Measurements from ENCODE around the gene PBXIP1.
"Not testable (repeated sequence)": the region's sequence is repeated elsewhere in the genome, so short reads cannot be mapped to it uniquely, and the experiment has no call there.

PBXIP1 gene

DNA sequence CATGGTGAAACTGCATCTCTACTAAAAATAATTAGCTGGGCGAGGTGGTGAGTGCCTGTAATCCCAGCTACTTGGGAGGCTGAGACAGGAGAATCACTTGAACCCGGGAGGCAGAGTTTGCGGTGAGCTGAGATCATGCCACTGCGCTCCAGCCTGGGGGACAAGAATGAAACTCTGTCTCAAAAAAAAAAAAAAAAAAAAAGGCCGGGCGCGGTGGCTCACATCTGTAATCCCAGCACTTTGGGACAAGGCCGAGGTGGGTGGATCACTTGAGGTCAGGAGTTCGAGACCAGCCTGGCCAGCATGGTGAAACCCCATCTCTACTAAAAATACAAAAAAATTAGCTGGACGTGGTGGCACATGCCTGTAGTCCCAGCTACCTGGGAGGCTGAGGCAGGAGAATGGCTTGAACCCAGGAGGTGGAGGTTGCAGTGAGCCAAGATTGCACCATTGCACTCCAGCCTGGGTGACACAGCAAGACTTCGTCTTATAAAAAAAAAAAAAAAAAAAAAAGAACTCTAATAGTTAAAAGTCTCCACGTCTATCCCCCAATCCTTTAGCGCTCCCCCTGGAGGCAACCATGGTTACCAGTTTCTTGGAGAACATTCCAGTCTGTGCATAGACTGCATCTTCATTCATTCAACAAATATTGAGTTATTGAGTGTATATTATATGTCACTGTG, 39.5 kb upstream of the PBXIP1 start:
- in situ Hi-C loops (cut with HindIII; ENCODE audit: low sequenced_read_pairs): not testable (repeated sequence)

DNA sequence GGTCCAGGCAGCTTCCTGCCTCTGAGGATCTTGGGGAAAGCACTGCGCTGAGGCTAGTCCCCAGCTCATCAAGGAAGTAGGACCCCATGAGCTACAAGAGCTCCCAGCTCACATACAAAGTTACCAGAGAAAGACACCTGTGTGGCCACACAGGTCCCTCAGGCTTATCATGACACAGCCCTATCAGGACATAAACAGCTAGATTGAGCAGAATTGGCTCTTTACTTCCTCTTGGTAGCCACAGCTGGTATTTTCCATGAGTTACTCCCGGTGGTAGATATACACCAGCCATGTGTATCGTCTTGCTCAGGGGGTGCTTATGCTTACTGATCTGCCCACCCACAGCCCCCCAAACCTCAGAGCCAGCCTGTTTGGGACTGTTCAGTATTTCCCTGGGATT, 38.7 kb upstream of the PBXIP1 start:
- in situ Hi-C loops (cut with HindIII; ENCODE audit: low sequenced_read_pairs): no loop called here

DNA sequence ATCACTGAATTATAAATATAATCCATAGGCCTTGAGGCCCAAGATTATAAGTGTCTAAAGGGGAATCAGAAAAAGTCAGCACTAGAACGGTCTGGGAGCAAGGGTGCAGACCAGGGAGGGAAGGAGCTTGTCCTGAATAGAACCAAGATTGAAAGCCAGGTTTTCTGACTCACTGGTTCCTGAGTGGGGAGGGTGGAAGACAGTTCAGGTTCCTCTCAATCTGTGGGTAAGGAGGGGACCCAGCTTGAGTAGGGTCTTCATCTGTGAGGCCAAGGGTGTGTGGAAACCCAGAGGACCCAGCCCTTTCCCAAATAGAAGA, 38.3 kb upstream of the PBXIP1 start:
- in situ Hi-C loops (cut with HindIII; ENCODE audit: low sequenced_read_pairs): no loop called here

DNA sequence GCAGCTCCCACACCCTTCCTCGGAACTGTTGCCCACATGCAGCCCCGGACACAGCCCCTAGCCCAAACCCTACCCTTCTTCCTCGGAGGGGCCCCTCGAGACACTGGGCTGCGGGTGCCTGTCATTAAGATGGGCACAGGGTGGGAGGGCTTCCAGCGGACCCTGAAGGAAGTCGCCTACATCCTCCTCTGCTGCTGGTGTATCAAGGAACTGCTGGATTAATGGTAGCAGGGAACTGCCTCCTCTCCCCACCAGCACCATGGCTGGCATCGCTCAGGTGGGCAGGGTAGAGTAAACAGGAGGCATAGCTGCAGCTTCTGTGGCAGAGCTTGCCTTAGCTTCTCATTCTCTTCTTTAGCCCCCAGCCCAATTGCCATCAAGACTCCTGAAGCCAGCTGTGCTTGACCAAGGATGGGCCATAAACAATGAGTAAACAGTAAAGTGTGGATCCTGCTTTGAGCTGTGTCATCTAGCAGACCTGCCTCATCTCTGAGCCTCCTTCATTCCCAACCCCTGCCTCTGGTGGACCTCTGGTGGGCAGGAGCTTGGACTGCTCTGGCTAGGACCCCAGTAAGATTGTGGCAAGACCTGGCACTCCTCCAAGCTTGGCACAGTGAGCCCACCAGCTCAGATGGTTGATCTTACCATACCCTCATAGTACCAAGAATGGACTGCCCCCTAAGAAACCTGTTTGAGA, 37.8 kb upstream of the PBXIP1 start, which contains the start of gene LENEP:
Gene LENEP, plus strand, starts transcription at position 15 of the 697 bp plus-strand sequence. Its CDS starts 22 bp downstream, at position 37.
- in situ Hi-C loops (cut with HindIII; ENCODE audit: low sequenced_read_pairs): no loop called here

DNA sequence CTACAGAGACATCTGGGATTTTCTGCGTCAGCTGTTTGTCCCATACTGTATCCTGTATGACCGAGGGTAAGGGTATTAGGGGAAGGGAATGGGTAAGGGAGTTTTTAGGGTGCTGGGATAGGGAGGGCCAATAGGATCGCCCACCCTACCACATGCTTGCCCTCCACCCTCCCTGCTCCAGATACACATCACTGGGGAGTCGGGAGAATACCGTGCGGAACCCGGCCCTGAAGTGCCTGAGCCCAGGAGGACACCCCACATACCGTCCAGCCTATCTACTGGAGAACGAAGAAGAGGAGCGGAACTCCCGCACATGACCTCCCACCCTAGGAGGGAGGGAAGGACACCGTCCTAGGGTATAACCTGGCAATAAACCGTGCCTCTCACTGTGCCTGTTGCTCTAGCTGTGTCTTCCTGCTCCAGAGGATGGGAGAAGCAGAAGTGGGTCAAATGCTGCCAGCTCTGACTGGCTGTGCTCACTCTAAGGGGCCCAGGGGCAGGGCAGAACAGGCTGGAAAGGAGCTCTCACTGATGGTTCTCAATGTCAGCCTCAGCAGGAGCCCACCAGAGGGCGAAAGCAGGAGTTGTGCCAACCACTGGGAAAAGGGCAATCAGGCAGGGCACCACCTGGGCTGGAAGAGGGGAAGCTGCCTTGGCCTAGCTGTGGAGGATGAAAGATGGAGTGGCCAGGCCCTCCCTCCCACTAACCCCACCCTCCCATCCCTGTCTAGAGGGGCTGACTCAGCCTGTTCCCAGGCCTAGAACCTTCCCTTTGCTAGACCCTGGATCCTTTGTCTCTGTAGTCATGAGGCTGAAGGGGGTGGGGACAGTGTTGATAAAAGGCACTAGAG, 37.0 kb upstream of the PBXIP1 start:
- in situ Hi-C loops (cut with HindIII; ENCODE audit: low sequenced_read_pairs): no loop called here

DNA sequence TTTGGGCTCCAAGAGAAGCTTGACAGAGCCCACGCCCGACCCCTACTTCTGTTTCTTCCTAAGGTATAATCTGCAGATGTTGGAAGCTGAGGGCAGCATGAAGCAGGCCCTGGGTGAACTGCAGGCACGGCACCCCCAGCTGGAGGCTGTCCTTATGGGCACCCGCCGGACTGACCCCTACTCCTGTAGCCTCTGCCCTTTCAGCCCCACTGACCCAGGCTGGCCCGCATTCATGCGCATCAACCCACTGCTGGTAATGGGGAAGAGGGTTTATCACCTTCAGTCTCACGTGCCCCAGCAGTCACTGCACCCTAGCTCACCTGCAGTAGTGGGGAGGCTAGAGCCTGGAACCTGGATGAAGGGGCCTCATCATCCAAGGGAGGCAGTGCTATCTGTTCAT, 34.4 kb upstream of the PBXIP1 start:
- in situ Hi-C loops (cut with HindIII; ENCODE audit: low sequenced_read_pairs): no loop called here

DNA sequence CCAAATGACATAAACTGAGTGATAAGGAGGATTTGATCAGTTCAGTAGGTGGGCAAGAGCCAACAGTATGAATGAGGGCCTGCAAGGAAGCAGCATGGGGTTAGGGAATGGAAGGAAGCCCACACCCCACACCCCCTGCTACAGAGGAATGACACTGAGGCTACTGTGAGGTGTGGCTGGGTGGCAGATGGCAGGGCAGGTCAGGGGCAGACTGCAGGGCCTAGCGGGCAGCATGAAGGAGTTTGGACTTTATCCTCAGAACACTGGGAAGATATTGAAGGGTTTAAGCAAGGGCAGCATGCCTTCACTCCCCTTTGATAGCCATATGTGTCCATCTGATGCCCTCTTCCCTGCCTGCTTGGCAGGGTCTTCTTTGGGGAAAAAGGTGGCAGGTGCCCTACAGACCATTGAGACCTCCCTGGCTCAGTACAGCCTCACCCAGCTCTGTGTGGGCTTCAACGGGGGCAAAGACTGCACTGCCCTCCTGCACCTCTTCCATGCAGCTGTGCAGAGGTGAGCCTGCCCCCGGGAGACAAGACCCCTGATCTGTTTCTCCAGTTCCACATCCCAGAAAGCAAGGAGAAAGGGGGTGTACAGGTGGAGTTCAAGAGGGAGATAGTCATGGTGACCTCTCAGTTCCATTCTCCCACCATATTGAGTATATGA, 33.4 kb upstream of the PBXIP1 start:
- in situ Hi-C loops (cut with HindIII; ENCODE audit: low sequenced_read_pairs): no loop called here

DNA sequence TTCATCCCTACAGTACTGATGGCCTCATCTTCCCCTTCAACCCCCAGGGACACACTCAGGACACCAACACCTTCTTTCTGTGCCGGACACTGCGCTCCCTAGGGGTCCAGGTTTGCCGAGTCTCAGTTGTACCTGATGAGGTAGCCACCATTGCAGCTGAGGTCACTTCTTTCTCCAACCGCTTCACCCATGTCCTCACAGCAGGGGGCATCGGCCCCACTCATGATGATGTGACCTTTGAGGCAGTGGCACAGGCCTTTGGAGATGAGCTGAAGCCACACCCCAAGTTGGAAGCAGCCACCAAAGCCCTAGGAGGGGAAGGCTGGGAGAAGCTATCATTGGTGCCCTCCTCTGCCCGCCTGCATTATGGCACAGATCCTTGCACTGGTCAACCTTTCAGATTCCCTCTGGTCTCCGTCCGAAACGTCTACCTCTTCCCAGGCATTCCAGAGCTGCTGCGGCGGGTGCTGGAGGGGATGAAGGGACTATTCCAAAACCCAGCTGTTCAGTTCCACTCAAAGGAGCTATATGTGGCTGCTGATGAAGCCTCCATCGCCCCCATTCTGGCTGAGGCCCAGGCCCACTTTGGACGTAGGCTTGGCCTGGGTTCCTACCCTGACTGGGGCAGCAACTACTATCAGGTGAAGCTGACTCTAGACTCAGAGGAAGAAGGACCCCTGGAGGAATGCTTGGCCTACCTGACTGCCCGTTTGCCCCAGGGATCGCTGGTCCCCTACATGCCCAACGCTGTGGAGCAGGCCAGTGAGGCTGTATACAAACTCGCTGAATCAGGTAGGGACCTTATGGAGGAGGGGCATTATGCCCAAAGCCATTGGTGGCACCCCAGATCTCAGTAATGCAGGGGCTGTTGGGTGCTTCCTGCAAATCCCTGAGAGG, 32.4 kb upstream of the PBXIP1 start:
- in situ Hi-C loops (cut with HindIII; ENCODE audit: low sequenced_read_pairs): no loop called here

DNA sequence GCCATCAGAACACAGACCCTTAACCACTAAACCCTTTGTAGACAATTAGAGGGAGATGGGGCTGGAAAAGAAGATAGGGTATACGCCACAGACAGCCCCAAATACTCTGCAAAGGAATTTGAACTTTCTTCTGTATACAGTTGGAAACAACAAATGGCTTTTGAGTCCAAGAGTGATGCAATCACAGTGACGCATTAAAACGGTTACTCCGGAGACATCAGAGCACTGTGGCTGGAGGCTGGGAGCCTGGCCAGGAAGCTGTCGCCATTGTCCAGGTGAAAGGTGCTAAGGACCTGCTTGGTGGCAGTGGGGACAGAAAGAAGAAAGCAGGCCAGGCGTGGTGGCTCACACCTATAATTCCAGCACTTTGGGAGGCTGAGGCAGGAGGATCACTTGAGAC, 31.4 kb upstream of the PBXIP1 start:
- in situ Hi-C loops (cut with HindIII; ENCODE audit: low sequenced_read_pairs): no loop called here

DNA sequence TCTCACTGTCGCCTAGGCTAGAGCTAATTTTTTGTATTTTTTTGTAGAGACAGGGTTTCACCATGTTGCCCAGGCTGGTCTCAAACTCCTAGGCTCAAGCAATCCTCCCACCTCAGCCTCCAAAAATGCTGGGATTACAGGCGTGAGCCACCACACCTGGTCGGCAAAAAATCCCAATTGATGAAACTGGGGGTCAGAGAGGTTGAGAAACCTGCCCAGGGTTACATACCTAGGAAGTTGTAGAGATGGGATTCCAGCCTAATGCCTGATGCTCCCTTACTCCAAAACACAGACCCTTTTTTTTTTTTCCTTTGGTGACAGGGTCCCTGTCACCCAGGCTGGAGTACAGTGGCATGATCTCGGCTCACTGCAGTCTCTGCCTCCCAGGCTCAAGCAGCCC, 30.8 kb upstream of the PBXIP1 start:
- in situ Hi-C loops (cut with HindIII; ENCODE audit: low sequenced_read_pairs): not testable (repeated sequence)

DNA sequence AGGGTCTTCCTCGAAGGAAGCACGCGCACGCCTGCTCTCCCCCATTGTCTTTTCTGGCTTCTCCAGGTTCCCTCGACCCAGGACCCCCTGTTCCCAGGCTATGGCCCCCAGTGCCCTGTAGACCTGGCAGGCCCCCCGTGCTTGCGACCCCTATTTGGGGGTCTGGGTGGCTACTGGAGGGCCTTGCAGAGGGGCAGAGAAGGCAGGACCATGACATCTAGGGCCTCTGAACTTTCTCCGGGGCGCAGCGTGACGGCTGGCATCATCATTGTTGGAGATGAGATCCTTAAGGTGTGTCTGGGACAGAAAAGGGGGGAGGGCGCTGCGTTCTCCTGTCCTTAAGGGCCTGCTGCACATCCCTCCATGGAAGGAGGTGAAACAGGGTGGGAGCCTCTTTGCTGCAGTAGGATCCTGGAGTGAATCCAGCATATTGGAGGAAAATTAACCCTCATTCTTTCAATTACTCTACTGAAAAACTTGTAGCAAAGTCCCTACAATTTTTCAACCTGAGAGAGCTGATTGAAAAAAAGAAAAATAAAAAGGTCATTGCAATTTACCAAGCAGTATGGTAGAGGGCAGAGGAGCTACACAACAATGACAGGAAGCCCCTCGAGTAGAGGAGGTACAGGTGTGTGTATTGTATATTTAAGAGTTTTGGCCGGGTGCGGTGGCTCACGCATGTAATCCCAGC, 28.0 kb upstream of the PBXIP1 start:
- in situ Hi-C loops (cut with HindIII; ENCODE audit: low sequenced_read_pairs): no loop called here

DNA sequence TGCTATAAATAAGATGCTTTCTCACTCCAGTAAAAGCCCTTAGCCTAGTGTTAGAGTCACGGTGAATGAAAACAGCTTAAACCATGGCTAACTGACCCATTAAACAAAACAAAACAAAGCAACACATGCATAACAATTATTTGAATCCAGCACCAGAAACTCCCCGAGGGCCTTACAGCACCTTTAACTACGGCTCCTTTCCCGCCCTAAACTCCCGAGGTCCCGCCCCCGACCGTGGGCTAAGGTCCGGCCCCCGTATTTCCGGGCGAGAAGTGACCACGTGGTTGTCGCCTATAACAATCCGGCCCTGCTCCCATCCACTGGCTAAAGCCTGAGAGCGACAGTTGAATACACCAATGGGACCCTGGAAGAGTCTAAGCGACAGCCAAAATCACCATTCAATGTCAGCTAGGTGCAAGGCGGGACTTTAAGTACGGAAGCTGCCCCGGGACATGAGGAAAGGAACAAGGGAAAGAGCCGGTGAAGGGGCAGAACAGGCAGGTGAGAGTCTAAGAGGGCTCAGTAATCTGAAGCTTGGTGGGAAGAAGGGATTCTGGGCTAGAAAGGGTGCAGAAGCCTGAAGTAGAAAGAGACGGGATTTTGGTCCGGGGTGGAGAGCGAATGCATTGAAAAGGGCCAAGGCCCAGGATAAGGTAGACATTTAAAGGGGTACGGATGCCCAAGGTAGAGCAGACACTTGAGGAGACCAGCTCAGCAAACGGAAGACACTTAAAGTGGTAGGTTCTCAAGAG, 27.2 kb upstream of the PBXIP1 start, which contains the start of gene FLAD1:
Gene FLAD1, plus strand, starts transcription at position 448 of the 752 bp plus-strand sequence. CDS start 351 bp downstream, outside the sequence.
- in situ Hi-C loops (cut with HindIII; ENCODE audit: low sequenced_read_pairs): no loop called here

DNA sequence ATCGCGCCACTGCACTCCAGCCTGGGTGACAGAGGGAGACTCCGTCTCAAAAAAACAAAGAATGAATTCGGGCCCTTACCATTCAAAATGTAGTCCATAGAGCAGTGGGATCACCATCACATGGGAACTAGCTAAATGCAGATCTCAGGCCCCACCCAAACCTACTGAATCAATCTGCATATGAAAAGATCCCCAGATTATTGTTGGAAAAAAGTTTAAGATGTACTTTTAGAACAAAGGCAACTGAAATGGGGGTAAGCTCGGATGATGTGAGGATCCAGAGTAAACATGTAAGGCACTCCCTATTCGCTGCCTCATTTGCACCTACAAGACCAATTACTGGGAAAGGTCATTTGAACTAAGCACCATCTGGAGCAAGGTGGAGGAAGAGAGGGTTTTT, 26.4 kb upstream of the PBXIP1 start:
- in situ Hi-C loops (cut with HindIII; ENCODE audit: low sequenced_read_pairs): no loop called here

DNA sequence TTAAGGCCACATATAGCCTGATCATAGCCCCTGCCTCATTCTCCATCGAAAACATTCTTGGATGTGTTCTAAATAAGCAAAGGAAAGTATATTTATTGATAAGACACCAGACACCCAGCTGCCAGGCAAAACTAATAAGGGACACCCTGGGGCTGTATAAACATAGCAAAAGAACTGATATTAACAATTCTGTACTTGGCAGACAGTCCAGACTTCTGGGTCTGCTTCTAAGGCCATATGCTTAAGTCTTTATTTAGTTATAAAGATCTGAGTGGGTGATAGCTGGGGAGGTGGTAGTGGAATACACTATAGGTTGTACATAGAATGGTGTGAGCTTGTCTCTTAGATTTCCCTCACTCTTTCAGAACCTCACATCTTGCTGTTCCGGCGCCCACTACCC, 22.5 kb upstream of the PBXIP1 start:
- in situ Hi-C loops (cut with HindIII; ENCODE audit: low sequenced_read_pairs): no loop called here

DNA sequence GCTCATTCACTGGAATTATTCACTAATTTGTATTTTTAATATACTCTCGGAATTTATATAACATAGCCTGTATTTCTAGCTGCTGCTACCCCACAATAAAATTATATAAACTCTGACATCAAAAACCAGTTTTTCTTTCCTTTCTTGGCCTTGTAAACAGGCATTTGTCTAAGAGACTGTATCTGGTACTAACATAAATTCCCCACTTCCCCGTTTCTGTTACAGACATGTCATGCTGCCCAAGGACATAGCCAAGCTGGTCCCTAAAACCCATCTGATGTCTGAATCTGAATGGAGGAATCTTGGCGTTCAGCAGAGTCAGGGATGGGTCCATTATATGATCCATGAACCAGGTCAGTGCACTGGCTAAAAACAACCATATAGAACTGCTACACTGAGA, 21.9 kb upstream of the PBXIP1 start:
- in situ Hi-C loops (cut with HindIII; ENCODE audit: low sequenced_read_pairs): not testable (repeated sequence)

DNA sequence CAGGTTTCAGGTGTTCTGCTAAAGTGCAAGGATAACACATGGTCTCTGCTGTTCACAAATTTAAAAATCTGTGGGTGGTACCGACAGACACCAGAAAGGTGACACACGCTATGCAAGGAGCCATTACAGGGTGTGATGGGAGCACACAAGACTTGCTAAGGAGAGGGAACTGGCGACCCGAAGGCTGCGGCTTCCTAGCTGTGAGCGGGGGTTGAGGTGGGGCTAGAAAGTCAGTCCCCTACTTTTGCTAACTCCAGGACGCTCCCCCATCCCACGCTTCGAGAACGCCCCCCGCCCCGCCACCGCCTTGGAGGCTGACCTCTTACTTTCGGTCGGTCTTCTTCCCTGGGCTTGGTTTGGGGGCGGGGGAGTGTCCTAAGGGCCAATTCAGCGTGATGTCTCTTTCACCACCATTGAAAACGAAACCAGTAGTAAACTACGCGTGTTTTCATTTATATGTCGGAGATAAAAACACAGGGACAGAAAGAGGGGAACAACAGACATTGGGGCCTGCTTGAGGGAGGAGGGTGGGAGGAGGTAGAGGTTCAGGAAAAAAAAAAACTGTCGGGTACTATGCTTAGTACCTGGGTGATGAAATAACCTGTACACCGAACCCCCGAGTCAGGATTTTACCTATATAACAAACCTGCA, 19.6 kb upstream of the PBXIP1 start:
- in situ Hi-C loops (cut with HindIII; ENCODE audit: low sequenced_read_pairs): no loop called here

DNA sequence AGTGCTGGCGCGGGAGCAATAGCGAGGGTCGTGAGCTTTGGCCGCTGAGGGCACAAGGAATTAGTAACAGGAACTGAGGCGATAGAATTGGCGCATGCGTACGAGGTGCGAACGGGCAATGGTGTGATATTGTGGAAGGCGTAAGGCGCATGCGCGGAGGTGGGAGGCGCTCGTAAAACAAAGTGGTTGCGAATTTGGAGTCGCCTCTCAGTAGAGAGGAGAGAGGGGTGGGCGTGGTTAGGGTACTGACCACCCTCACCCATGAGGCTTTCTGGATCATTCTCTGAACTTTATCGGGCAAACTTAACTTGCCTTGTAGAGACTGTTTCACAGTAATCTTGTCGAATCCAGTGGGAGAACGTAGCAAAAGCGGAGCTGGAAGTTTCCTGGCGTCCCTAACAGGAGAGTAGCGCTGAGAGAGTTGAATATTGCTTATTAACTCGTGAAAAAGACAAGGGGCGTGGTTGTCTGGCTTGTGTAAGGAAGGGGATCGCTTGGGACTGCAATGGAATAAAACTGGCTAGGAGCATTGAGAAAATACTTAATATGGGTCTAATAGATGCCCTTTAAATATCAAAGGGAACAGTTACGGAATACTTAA, 19.0 kb upstream of the PBXIP1 start:
- in situ Hi-C loops (cut with HindIII; ENCODE audit: low sequenced_read_pairs): no loop called here

Data from endothelial cell of hepatic sinusoid (primary cell).